ENCODE measurements around the gene STKLD1.
"Not testable (repeated sequence)": the region's sequence is repeated elsewhere in the genome, so short reads cannot be mapped to it uniquely, and the experiment has no call there.

STKLD1 gene

GRCh38 chr9:133375724-133376654, at the start of gene STKLD1, which contains the start of gene SURF4:
Gene STKLD1 (plus strand): TSS chr9:133376366. CDS start chr9:133376474, 108 bp downstream.
Gene SURF4 (minus strand): TSS chr9:133376060. CDS start chr9:133375969, 91 bp downstream.
- DNase-seq (ENCODE audit: low read depth in 2 of 2): peak; percentile 89 to 92

DNA sequence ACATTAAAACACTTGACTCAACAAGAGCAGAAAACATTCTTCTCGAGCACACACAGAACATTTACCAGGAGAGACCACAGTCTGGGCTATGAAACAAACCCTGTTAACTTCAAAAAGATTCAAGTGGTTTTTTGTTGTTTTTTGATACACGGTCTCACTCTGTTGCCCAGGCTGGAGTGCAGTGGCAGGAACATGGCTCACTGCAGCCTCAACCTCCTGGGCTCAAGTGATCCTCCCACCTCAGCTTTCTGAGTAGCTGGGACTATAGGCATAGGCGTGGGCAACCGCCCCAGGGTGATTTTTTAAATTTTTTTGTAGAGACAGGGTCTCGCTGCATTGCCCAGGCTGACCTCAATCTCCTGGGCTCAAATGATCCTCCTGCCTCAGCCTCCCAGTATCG, 49.1 kb upstream of the STKLD1 start:
- DNase-seq (ENCODE audit: low read depth in 2 of 2): not testable (repeated sequence)

- DNase-seq (ENCODE audit: low read depth in 2 of 2): no peak
Observed at GRCh38 chr9:133327834-133328484, 48.2 kb upstream of the STKLD1 start.

DNA sequence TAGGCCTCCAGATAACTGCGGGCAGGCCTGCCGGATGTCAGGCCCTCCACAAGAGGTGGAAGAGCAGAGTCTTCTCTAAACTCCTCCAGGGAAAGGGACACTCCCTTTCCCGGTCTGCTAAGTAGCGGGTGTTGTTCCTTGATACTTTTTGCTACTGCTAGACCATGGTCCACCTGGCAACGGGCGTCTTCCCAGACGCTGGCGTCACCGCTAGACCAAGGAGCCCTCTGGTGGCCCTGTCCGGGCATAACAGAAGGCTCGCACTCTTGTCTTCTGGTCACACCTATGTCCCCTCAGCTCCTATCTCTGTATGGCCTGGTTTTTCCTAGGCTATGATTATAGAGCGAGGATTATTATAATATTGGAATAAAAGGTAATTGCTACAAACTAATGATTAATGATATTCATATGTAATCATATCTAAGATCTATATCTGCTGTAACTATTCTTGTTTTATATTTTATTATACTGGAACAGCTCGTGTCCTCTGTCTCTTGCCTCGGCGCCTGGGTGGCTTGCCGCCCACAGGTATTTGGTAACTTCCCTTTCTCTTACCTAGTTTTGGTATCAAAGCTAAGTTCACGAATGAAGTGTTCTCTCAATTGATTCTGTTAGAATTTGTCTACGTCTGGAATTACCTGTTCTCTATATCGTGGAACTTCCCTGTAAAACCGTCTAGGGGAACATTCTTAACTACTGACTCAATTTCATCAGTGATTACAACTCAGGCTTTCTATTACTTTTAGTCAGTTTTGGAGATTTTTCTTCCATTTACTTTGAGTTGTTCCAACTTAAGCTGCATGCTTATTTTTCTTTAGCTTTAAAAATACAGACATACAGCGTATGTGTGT, 46.6 kb upstream of the STKLD1 start:
- DNase-seq (ENCODE audit: low read depth in 2 of 2): not testable (repeated sequence)

GRCh38 chr9:133331221-133331620, 44.9 kb upstream of the STKLD1 start:
- no peak for DNase-seq (ENCODE audit: low read depth in 2 of 2)

DNA sequence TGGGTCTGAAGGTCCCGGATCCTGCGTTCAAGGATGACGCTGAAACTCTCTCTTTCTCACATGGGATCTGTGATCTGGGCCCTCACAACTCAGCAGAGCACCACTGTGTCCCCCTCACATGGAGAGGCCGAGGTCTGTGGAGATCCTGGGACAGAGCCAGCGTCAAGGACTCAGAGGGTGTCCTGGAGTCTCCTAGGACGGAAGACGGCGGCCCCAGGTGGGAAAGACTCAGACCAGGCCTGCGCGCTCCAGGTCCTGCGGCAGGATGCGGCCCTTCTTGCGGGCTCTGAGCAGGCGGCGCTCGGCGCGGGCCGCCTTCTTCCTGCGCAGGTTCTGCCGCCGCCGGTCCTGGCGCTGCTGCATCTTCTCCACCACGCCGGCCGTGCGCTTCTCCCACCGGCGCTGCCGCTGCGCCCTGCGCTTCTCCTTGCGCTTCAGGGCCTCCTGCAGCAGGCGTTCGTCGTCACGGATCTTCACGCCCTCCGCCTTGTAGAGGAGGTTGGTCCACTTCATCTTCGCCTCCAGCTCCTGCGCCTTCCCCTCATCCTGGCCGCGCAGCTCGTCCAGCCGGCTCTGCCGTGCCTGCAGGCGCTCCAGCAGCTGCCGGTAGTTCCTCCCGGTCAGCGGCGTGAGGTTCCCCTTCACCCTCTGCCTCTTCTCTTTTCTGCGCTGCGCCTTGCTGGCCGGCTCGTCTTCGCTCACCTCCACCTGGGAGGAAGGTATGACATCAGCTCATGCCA, 44.4 kb upstream of the STKLD1 start:
- no peak for DNase-seq (ENCODE audit: low read depth in 2 of 2)

DNA sequence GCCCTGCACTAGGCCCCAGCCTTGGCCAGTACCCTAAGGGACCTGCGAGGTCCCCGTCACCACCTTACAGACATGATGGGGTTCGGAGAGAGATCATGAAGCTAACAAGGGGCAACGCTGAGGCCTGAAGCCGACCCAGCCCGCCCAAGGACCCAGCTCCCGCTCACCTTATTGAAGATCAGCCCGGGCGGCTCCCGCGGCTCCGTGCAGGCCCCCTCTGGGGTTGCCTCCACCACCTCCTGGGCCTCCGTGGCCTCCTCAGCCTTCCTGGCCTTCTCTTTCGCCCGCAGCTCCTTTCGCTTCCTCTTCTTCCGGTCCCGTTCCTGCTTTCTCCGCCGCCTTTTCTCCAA, 43.8 kb upstream of the STKLD1 start:
- DNase-seq (ENCODE audit: low read depth in 2 of 2): no peak

GRCh38 chr9:133333011-133333410, 43.2 kb upstream of the STKLD1 start:
- DNase-seq (ENCODE audit: low read depth in 2 of 2): no peak

- no peak for DNase-seq (ENCODE audit: low read depth in 2 of 2)
Observed at GRCh38 chr9:133333566-133333965, 42.6 kb upstream of the STKLD1 start.

- DNase-seq (ENCODE audit: low read depth in 2 of 2): no peak
Observed at GRCh38 chr9:133334161-133334560, 42.0 kb upstream of the STKLD1 start.

GRCh38 chr9:133334888-133335287, 41.3 kb upstream of the STKLD1 start:
- DNase-seq (ENCODE audit: low read depth in 2 of 2): not testable (repeated sequence)

- DNase-seq (ENCODE audit: low read depth in 2 of 2): peak; percentile 81 to 84
Observed at GRCh38 chr9:133335924-133336811, 40.0 kb upstream of the STKLD1 start, which contains the start of gene SURF6. Gene SURF6 (minus strand): TSS chr9:133336188. CDS start chr9:133336132, 56 bp downstream.

DNA sequence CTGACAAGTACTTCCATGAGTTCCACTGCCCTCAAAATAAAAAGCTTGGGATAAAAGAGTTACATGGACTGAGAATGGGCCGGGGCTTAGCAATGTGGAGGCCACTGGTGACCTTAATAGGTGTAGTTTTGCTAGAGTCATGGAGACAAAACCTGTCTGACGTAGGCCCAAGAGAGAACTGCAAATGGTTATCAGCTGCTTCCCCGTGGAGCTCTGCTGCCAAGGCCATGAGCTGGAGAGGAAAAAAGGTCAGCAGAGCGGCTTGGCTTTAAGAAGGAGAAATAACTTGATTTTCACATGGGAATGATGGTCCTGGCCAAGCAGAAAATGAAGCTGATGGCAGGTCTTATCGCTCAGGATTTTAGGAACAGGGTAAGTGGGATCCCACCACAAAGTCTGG, 36.5 kb upstream of the STKLD1 start:
- no peak for DNase-seq (ENCODE audit: low read depth in 2 of 2)

GRCh38 chr9:133340256-133340655, 35.9 kb upstream of the STKLD1 start:
- DNase-seq (ENCODE audit: low read depth in 2 of 2): no peak

DNA sequence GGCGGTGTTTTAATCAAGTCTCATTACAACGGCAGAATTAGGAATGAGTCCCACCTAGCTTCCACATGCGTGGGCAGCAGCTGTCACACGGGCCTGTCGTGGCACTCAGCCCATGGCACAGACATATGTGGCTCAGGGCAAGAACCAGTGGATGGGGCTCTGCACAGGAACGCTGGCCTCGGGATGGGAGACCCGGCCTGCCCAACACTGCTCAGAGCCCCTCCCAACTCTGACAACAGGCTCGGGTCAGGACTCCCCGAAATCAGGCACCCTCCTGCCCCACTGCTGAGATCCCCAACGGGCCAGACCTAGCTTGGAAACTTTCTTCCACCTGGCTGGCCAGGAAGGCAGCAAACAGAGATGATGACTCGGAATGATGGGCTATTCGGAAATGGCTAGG, 35.2 kb upstream of the STKLD1 start:
- DNase-seq (ENCODE audit: low read depth in 2 of 2): no peak

DNA sequence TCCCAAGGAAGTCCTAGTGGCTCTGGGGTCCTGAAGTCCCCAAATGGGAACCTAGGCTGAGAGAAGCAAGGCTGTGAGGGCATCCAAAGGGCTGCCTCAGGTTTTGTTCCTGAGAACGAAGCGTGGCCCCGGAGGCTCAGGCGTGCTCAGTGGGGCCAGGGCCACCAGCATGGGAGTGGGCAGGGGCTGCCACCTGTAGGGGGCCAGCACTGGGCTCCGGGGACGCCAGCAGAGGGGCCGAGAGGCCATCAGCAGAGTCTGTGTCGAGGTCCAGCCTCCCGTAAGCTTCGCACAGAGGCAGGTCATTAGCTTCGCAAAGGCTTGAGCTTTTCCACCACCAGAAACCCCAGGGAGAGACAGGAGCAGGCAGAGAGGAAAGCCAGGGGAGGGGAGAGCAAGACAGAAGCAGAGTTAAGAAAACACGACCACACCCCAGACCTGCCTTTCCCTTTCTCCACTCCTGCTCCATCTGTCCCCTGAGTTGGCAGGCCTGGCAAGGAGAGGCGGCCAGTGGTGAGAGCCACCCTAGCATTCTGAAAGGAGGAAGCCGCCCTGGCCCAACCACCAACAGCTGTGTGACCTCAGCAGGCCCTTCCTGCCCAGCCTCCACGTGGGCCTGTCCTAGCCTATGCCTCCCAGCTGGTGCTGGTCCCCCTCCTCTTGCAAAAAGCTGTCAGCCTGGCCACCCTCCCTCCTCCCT, 34.6 kb upstream of the STKLD1 start:
- DNase-seq (ENCODE audit: low read depth in 2 of 2): no peak

- no peak for DNase-seq (ENCODE audit: low read depth in 2 of 2)
Observed at GRCh38 chr9:133342069-133342406, 34.1 kb upstream of the STKLD1 start.

DNA sequence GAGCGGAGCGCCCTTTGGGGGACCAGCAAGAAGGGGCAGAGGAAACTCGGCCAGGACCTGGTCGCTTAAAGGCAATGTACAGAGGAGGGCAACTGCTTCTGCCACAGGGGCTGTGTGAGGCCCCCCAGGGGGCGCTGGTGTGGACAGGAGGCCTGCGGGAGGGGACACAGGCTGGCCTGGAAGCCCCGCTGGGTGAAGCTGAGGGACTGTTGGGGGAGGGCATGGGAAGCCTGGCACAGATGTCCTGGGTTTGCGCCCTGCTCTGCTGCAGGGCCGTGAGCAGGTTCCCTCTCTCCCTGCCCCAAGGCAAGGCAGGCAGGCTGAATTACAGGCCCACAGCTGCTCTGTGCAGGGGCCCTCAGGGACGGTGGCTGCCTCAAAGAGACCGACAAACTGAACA, 33.6 kb upstream of the STKLD1 start:
- no peak for DNase-seq (ENCODE audit: low read depth in 2 of 2)

- no peak for DNase-seq (ENCODE audit: low read depth in 2 of 2)
Observed at GRCh38 chr9:133344071-133344470, 32.1 kb upstream of the STKLD1 start.

DNA sequence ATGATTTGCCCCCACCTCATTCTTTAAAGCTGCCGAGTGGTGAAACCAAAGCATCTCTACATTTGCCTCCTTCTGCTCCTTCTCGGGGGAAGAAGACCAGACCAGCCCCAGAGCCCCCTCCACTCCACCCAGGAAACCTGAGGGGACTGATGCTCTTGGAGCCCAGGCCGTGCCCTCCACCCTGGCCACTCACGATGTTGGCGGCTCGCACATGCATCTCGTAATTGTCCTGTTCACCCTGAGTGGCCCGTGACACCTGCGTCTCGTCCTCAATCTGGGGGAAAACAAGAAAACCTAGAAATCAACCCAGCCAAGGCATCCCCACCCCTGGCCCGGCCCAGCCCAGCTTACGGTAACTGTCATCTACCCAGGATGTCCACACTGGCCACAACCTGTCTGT, 31.2 kb upstream of the STKLD1 start:
- DNase-seq (ENCODE audit: low read depth in 2 of 2): no peak
